Endothelial cell of umbilical vein (primary cell): ENCODE measurements around the gene CNTLN. TPM values are rescaled to one million over a fixed set of nuclear protein-coding genes. Genes with fewer than 3 reads are reported as not detected.
A peak's percentile ranks its signal among the peaks of the same experiment; 100 is the strongest.

Source experiments
- BruUV-seq: library from RNA; stranded (reverse); fragments of 400-500 nt; replicated peaks from 2 replicates; lab custom pipeline; 2021; lab: Mats Ljungman, UMichigan
- CTCF ChIA-PET: fragments of 300-600, 350-600 bp; sonication (Branson Sonifier 250); formaldehyde crosslinking; loops from one replicate; lab custom pipeline; 2021; ENCODE audit warnings: antibody characterized with exemption, inconsistent platforms; lab: Charles Lee
- POLR2A ChIA-PET: fragments of 300-600, 350-600 bp; sonication (Branson Sonifier 250); formaldehyde crosslinking; loops from one replicate; lab custom pipeline; 2021; ENCODE audit warnings: antibody characterized with exemption, inconsistent platforms; lab: Charles Lee
- DNase-seq: peaks from one replicate; pipeline ENCODE4 v3.0.0-alpha.2; 2011; ENCODE audit warnings: low read depth, low spot score
- FAIRE-seq: peaks from 2 replicates; lab custom pipeline; 2011; peaks lifted over from hg19 to GRCh38; lab: Jason Lieb, UNC
- H2AFZ ChIP-seq: 2 replicates; pipeline ENCODE4 v1.6.0; 2012; ENCODE audit warnings: low read depth, low read length, control low read depth, inconsistent platforms
- H3K27ac ChIP-seq: 2 replicates; pipeline ENCODE4 v1.5.1; 2011; ENCODE audit warnings: low read depth, mild to moderate bottlenecking, control low read depth, low read length, moderate library complexity; ENCODE audit not compliant: insufficient read depth
- H3K27me3 ChIP-seq, 2 experiments: 2 replicates each; pipeline versions ENCODE4 v1.6.0 to v1.6.1; 2011; ENCODE audit warnings: low read length in 2 of 2, mixed read lengths in 1 of 2; ENCODE audit not compliant: control insufficient read depth in 2 of 2, insufficient read depth in 2 of 2
- H3K36me3 ChIP-seq, 2 experiments: 2 replicates in 1 of 2; 3 replicates in 1 of 2; pipeline ENCODE4 v1.5.1; 2011; ENCODE audit warnings: low read length in 2 of 2, mild to moderate bottlenecking in 1 of 2, moderate library complexity in 1 of 2; ENCODE audit not compliant: control insufficient read depth in 2 of 2, insufficient read depth in 2 of 2; ENCODE audit errors: extremely low read depth in 1 of 2
- H3K4me1 ChIP-seq: 3 replicates; pipeline ENCODE4 v1.5.1; 2011; ENCODE audit warnings: mild to moderate bottlenecking, low read length; ENCODE audit not compliant: control insufficient read depth, insufficient read depth; ENCODE audit errors: extremely low read depth
- H3K4me2 ChIP-seq: 2 replicates; pipeline ENCODE4 v1.6.1; 2011; ENCODE audit warnings: low read length, control low read depth, mixed read lengths; ENCODE audit not compliant: insufficient read depth
- H3K4me3 ChIP-seq, 3 experiments: fragments of 200-600 bp in 1 of 3; sonication (generic), shearing (Covaris generic) in 1 of 3; replicated peaks in 1 of 3; 2 replicates each; pipeline ENCODE4 v1.5.1; 2011 to 2016; ENCODE audit warnings: control low read depth in 3 of 3, low read length in 3 of 3, mild to moderate bottlenecking in 2 of 3, inconsistent platforms in 1 of 3, low read depth in 1 of 3, moderate library complexity in 1 of 3; ENCODE audit not compliant: insufficient read depth in 1 of 3
- H3K79me2 ChIP-seq: 2 replicates; pipeline ENCODE4 v1.6.0; 2012; ENCODE audit warnings: low read length, inconsistent platforms; ENCODE audit not compliant: control insufficient read depth, insufficient read depth
- H3K9ac ChIP-seq: replicated peaks from 2 replicates; pipeline ENCODE3; 2011; ENCODE audit warnings: low read length, control low read depth; ENCODE audit not compliant: insufficient read depth; ENCODE audit errors: extremely low read depth
- H3K9me1 ChIP-seq: replicated peaks from 3 replicates; pipeline ENCODE4 v1.6.0; 2011; ENCODE audit warnings: mild to moderate bottlenecking, low read length; ENCODE audit not compliant: control insufficient read depth, insufficient read depth; ENCODE audit errors: extremely low read depth
- H3K9me3 ChIP-seq: replicated peaks from 2 replicates; pipeline ENCODE4 v1.5.1; 2012; ENCODE audit warnings: low read length, inconsistent platforms; ENCODE audit not compliant: control insufficient read depth, insufficient read depth
- H4K20me1 ChIP-seq: replicated peaks from 2 replicates; pipeline ENCODE3; 2011; ENCODE audit warnings: mild to moderate bottlenecking, low read length; ENCODE audit not compliant: control insufficient read depth, insufficient read depth; ENCODE audit errors: extremely low read depth
- CTCF ChIP-seq, 2 donors: IDR thresholded peaks; 1 replicate in 1 of 2; 2 replicates in 1 of 2; pipeline ENCODE4 v1.5.1; 2011; ENCODE audit warnings: low read length in 2 of 2, mild to moderate bottlenecking in 2 of 2, moderate library complexity in 2 of 2, control low read depth in 1 of 2, inconsistent platforms in 1 of 2, low read depth in 1 of 2; ENCODE audit not compliant: insufficient read depth in 1 of 2; ENCODE audit errors: extremely low read depth in 1 of 2
- EZH2 ChIP-seq: IDR thresholded peaks from 2 replicates; pipeline ENCODE4 v1.6.1; 2012; ENCODE audit warnings: borderline replicate concordance, low read depth, mild to moderate bottlenecking, moderate library complexity, low read length, inconsistent platforms; ENCODE audit not compliant: severe bottlenecking
- FOS ChIP-seq: IDR thresholded peaks from 2 replicates; pipeline ENCODE4 v1.6.1; 2011; ENCODE audit warnings: mild to moderate bottlenecking, low read length, moderate library complexity, borderline replicate concordance; ENCODE audit not compliant: insufficient read depth
- GATA2 ChIP-seq: IDR thresholded peaks from 2 replicates; pipeline ENCODE4 v1.7.0; 2011; ENCODE audit warnings: low read depth, mild to moderate bottlenecking, moderate library complexity, mixed read lengths, low read length; ENCODE audit not compliant: insufficient read length, insufficient read depth
- JUN ChIP-seq: IDR thresholded peaks from 2 replicates; pipeline ENCODE4 v1.6.1; 2011; ENCODE audit warnings: borderline replicate concordance, low read depth; ENCODE audit not compliant: insufficient read length, insufficient read depth
- MAX ChIP-seq: IDR thresholded peaks from 2 replicates; pipeline ENCODE4 v1.6.1; 2011; ENCODE audit not compliant: insufficient read depth, insufficient read length
- MYC ChIP-seq: IDR thresholded peaks from one replicate; pipeline ENCODE4 v1.6.1; 2011; ENCODE audit warnings: mild to moderate bottlenecking, low read depth, low read length
- POLR2A ChIP-seq: IDR thresholded peaks from 2 replicates; pipeline ENCODE4 v1.6.1; 2012; ENCODE audit warnings: low read depth, mild to moderate bottlenecking, control low read depth, low read length
- POLR2AphosphoS5 ChIP-seq: IDR thresholded peaks from 2 replicates; pipeline ENCODE4 v1.6.1; 2012; ENCODE audit warnings: low read depth, mild to moderate bottlenecking, control low read depth, low read length, moderate library complexity; ENCODE audit not compliant: insufficient read depth
- dilution Hi-C: fragments of 300-500 bp; cut with MboI; formaldehyde crosslinking; loops from one replicate; pipeline ENCODE4 v1.15.0; 2019; ENCODE audit warnings: low sequenced_read_pairs; ENCODE audit not compliant: extremely low pct_ligation_motif_present
- intact Hi-C: fragments of 100-400 bp; cut with micrococcal nuclease; formaldehyde crosslinking; loops from one replicate; pipeline ENCODE4 v1.10.0; 2022
- polyA plus RNA-seq, 4 experiments: library from polyadenylated mRNA; depleted of rRNA in 3 of 4; stranded (reverse) in 3 of 4; unstranded in 1 of 4; fragments of >200 nt; gene quantifications; 2 replicates each; pipeline versions ENCODE4 v1.2.1 to v1.2.3, GENCODE V29; 2011 to 2012; ENCODE audit warnings: missing spikeins in 1 of 4
- total RNA-seq: library from RNA; stranded (reverse); gene quantifications from 2 replicates; pipeline ENCODE4 v1.2.3, GENCODE V29; 2021

CNTLN gene
- total and polyA plus RNA-seq, 2 donors (not counting 3 experiments of a cell fraction or from before 2014, with no cell fraction given), result 3.5 to 15.8 TPM

DNA sequence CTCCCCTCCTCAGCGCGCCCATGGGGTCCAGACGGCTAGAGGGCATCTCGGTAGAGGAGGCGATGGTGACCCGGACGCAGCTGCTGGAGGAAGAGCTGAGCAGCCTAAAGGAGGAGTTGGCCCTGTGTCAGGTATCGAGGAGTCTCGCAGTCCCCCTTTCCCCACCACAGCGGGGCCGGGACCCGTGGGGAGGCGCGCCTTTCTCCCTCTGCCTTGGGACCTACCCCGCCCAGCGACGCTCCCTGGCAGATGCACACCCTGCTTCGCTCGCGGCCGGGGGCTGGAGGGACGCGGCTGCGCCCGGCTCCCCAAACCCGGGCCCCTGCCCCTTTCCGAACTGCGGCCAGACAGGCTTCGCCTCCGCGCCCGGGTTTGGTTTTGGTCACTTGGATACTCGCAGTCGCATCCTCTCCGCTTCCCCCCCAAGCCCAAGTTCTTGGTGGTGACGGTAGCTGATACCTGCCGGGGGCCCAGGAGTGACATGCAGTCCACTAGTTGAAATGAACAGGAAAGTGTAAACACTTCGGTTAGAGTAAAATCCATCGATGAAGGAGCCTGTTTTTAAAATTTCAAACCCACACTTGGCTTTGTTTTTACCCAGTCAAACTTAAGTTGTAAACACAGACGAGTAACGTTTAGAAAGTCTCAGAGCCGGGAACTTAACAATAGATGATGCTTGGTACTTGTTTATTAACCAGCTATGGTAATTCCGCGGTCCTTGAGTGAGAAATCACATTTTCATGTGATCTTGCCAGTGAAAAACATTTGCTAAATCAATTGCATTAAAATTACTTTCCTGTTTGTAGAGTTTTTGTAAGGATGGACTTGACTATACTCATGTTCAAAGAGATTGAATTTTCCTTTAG lies 688 bp downstream of the CNTLN start:
- no peaks in the 10 kb centered on the region for H3K27me3 ChIP-seq
- FAIRE-seq (peak; percentile 74), DNase-seq (peak; percentile 48)
- POLR2A ChIA-PET, result no interaction called here
- TSS peak; percentile 32 for BruUV-seq
- intact Hi-C loops (no loop called here), dilution Hi-C loops (no loop called here)
- H3K79me2 ChIP-seq, result peaks cover 31% of the 10 kb centered on the region
- no peak for TF ChIP-seq MAX
- no peak for TF ChIP-seq CTCF (IDR thresholded peaks at IDR 0.05; ENCODE audit: extremely low read depth in 1 of 2, insufficient read depth in 1 of 2, low read depth in 1 of 2, low read length in 2 of 2)
- no peak for TF ChIP-seq FOS
- no peak for TF ChIP-seq POLR2A
- TF ChIP-seq POLR2AphosphoS5, result no peak
- no peak for TF ChIP-seq EZH2
- TF ChIP-seq MYC, result no peak
- TF ChIP-seq GATA2, result no peak
- no peak for TF ChIP-seq JUN
- H3K9ac ChIP-seq, result peak overlapping the region; percentile 86
- no peaks in the 10 kb centered on the region for H4K20me1 ChIP-seq
- H3K9me1 ChIP-seq, result no peaks in the 10 kb centered on the region
- peak overlapping the region; percentile 92 for H2AFZ ChIP-seq
- peaks cover 9% of the 10 kb centered on the region for H3K4me1 ChIP-seq
- H3K4me3 ChIP-seq, result peak overlapping the region; percentile 84 to 94 (median 92)
- H3K4me2 ChIP-seq, result peak overlapping the region; percentile 91
- no peaks in the 10 kb centered on the region for H3K9me3 ChIP-seq
- H3K36me3 ChIP-seq, result no peaks in the 10 kb centered on the region
- H3K27ac ChIP-seq, result peak overlapping the region; percentile 73
- CTCF ChIA-PET, result interaction anchor here (0.5 to 1.4 kb wide), 4 partner anchors 9 to 328 kb away, joined by 3 to 8 read pairs (median 3); no protein-coding TSS in a partner anchor
